Spleen (tissue), 11 donors: Measurements from ENCODE around the gene SRRM2. TPM values are rescaled to one million over a fixed set of nuclear protein-coding genes. Genes with fewer than 3 reads are reported as not detected.

Source experiments
- DNase-seq: peaks from one replicate; pipeline ENCODE4 v3.0.0-alpha.2; 2020
- H3K27ac ChIP-seq, 8 donors: fragments of 200-600 bp; sonication (generic) in 7 of 8; 1 replicate in 4 of 8; 2 replicates in 4 of 8; pipeline versions ENCODE4 v1.5.0 to v1.8.0; 2016 to 2021; ENCODE audit warnings: inconsistent platforms in 4 of 8, mild to moderate bottlenecking in 4 of 8, moderate library complexity in 1 of 8
- H3K27me3 ChIP-seq, 7 donors: fragments of 200-600 bp; sonication (generic) in 6 of 7; replicated peaks in 1 of 7; 1 replicate in 4 of 7; 2 replicates in 3 of 7; pipeline versions ENCODE4 v1.5.0 to v1.8.0; 2016 to 2021; ENCODE audit warnings: inconsistent platforms in 3 of 7, mild to moderate bottlenecking in 1 of 7
- H3K36me3 ChIP-seq, 6 donors: fragments of 200-600 bp; sonication (generic) in 5 of 6; 1 replicate in 4 of 6; 2 replicates in 2 of 6; pipeline versions ENCODE4 v1.5.0 to v1.8.0; 2016 to 2021; ENCODE audit warnings: inconsistent platforms in 2 of 6
- H3K4me1 ChIP-seq, 6 donors: fragments of 200-600 bp; sonication (generic) in 5 of 6; 1 replicate in 3 of 6; 2 replicates in 3 of 6; pipeline versions ENCODE4 v1.5.0 to v1.8.0; 2016 to 2021; ENCODE audit warnings: inconsistent platforms in 3 of 6
- H3K4me3 ChIP-seq, 8 donors: fragments of 200-600 bp; sonication (generic) in 7 of 8; 1 replicate in 4 of 8; 2 replicates in 4 of 8; pipeline versions ENCODE4 v1.5.0 to v1.8.0; 2016 to 2021; ENCODE audit warnings: inconsistent platforms in 4 of 8, mild to moderate bottlenecking in 4 of 8, moderate library complexity in 2 of 8
- H3K9me3 ChIP-seq, 8 donors: fragments of 200-600 bp; sonication (generic) in 7 of 8; 1 replicate in 4 of 8; 2 replicates in 4 of 8; pipeline versions ENCODE4 v1.5.0 to v1.8.0; 2016 to 2021; ENCODE audit warnings: inconsistent platforms in 4 of 8
- CTCF ChIP-seq, 11 experiments: fragments of 200-600 bp in 7 of 11; fragments of 450-650 bp in 4 of 11; sonication (generic) in 4 of 11; IDR thresholded peaks in 8 of 11; conservative IDR thresholded peaks in 3 of 11; 1 replicate in 7 of 11; 2 replicates in 4 of 11; pipeline versions ENCODE4 v1.4.0 to v1.8.0; 2016 to 2021; ENCODE audit warnings: antibody characterized with exemption in 11 of 11, inconsistent platforms in 4 of 11, mild to moderate bottlenecking in 1 of 11
- POLR2A ChIP-seq, 3 donors: fragments of 450-650 bp; IDR thresholded peaks; one replicate each; pipeline ENCODE4 v1.5.1; 2017; ENCODE audit warnings: antibody characterized with exemption in 3 of 3, mild to moderate bottlenecking in 1 of 3
- POLR2AphosphoS5 ChIP-seq, 3 donors: sonication (generic); formaldehyde crosslinking; IDR thresholded peaks; one replicate each; pipeline ENCODE4 v1.5.1; 2017; ENCODE audit warnings: antibody characterized with exemption in 3 of 3
- WGBS, 5 donors: extraction: QIAGEN DNeasy Blood & Tissue Kit in 3 of 5; methylation state at CpG; one replicate each; pipeline versions ENCODE4 v1.1.5 to v1.1.7; 2013 to 2018; 5-methylcytosine and 5-hydroxymethylcytosine counted together
- intact Hi-C: fragments of 100-400 bp; cut with DNase I; formaldehyde crosslinking; loops from one replicate; pipeline ENCODE4 v1.15.0; 2023; ENCODE audit warnings: low total_unique reads
- polyA plus RNA-seq, 3 donors: library from polyadenylated mRNA; stranded (reverse); fragments of 200-250 nt; gene quantifications; one replicate each; pipeline ENCODE4 v1.2.1, GENCODE V29; 2013
- total RNA-seq, 7 donors: library from RNA; depleted of rRNA in 3 of 7; stranded (reverse); fragments of >200 nt in 3 of 7; fragmentation: NEBNext Ultra II Directional in 4 of 7; extraction: Animal tissue kit (Norgen Biotek cat#: 25700) in 4 of 7; gene quantifications; one replicate each; pipeline versions ENCODE4 v1.1.0 to v1.2.1, GENCODE V29; 2016 to 2021
- donor health status: healthy with polysubstance abuse.
- donor health status: DM: no; HTN: no; CAD: no; lungs with moderate emphysema.
- donor health status: DM: no; HTN: no; CAD: no.
- donor health status: Bipolar disorder and iron deficiency.
- donor health status: healthy.
- donor health status: DM: no; HTN: no; CAD: no.
- donor health status: DM: yes; HTN: yes; CAD: no.

SRRM2 gene
- total and polyA plus RNA-seq, 10 donors: 239 to 1,169 (median 839) TPM

- no peak for TF ChIP-seq POLR2A (IDR thresholded peaks at IDR 0.05)
- no peak for TF ChIP-seq POLR2AphosphoS5 (IDR thresholded peaks at IDR 0.05)
- TF ChIP-seq CTCF (IDR thresholded peaks at IDR 0.05 in 8 of 11, conservative IDR thresholded peaks at IDR 0.05 in 3 of 11): no peak
- Histone ChIP-seq H3K27ac (no peak overlapping the region), H3K36me3 (no peaks in the 10 kb centered on the region), H3K9me3 (no peaks in the 10 kb centered on the region), H3K27me3 (peaks cover 0 to 6% (median 0%) of the 10 kb centered on the region in 7 donors), H3K4me1 (no peaks in the 10 kb centered on the region), H3K4me3 (no peak overlapping the region)
- WGBS, 5 donors: 88 to 93% (median 90%) methylated on average over 16 to 19 of the region's 19 CpGs
- intact Hi-C loops: no loop called here
- peak; percentile 57 for DNase-seq
Observed at GRCh38 chr16:2743007-2743810, 9.2 kb upstream of the SRRM2 start.

GRCh38 chr16:2744711-2745110 is 7.7 kb upstream of the SRRM2 start:
- Histone ChIP-seq H3K36me3 (no peaks in the 10 kb centered on the region), H3K27me3 (peaks cover 0 to 1% (median 0%) of the 10 kb centered on the region in 7 donors), H3K9me3 (no peaks in the 10 kb centered on the region), H3K4me3 (no peak overlapping the region), H3K27ac (no peak overlapping the region), H3K4me1 (no peaks in the 10 kb centered on the region)
- WGBS, 5 donors: 91 to 97% (median 93%) methylated on average over 4 to 6 of the region's 6 CpGs
- intact Hi-C loops: no loop called here
- peak; percentile 52 for DNase-seq
- TF ChIP-seq POLR2AphosphoS5 (IDR thresholded peaks at IDR 0.05) (no peak), CTCF (IDR thresholded peaks at IDR 0.05 in 8 of 11, conservative IDR thresholded peaks at IDR 0.05 in 3 of 11) (no peak), POLR2A (IDR thresholded peaks at IDR 0.05) (no peak)

GRCh38 chr16:2745116-2745890 is 7.1 kb upstream of the SRRM2 start:
- Histone ChIP-seq H3K27ac (no peak overlapping the region), H3K9me3 (no peaks in the 10 kb centered on the region), H3K27me3 (no peaks in the 10 kb centered on the region), H3K4me1 (no peaks in the 10 kb centered on the region), H3K4me3 (no peak overlapping the region), H3K36me3 (no peaks in the 10 kb centered on the region)
- intact Hi-C loops: no loop called here
- DNase-seq: peak; percentile 57
- WGBS, 5 donors: 70 to 86% (median 78%) methylated on average over 11 to 15 of the region's 15 CpGs
- TF ChIP-seq POLR2AphosphoS5 (IDR thresholded peaks at IDR 0.05): no peak
- TF ChIP-seq CTCF (IDR thresholded peaks at IDR 0.05 in 8 of 11, conservative IDR thresholded peaks at IDR 0.05 in 3 of 11): no peak
- TF ChIP-seq POLR2A (IDR thresholded peaks at IDR 0.05): no peak

- H3K4me1 ChIP-seq: peaks cover 0 to 4% (median 1%) of the 10 kb centered on the region in 6 donors
- H3K27ac ChIP-seq: no peak overlapping the region
- intact Hi-C loops: no loop called here
- no peaks in the 10 kb centered on the region for H3K36me3 ChIP-seq
- H3K27me3 ChIP-seq: no peaks in the 10 kb centered on the region
- TF ChIP-seq POLR2A (IDR thresholded peaks at IDR 0.05) (no peak), CTCF (IDR thresholded peaks at IDR 0.05 in 8 of 11, conservative IDR thresholded peaks at IDR 0.05 in 3 of 11) (no peak), POLR2AphosphoS5 (IDR thresholded peaks at IDR 0.05) (no peak)
- H3K4me3 ChIP-seq: no peak overlapping the region
- no peaks in the 10 kb centered on the region for H3K9me3 ChIP-seq
- WGBS, 5 donors: 78 to 93% (median 88%) methylated on average over 8 to 9 of the region's 9 CpGs
- DNase-seq: peak; percentile 54
Observed at GRCh38 chr16:2745961-2746360, 6.5 kb upstream of the SRRM2 start.
